Fibroblast of pulmonary artery (primary cell): ENCODE measurements around the gene HDAC4.

Experiments
- DNase-seq: peaks from one replicate; pipeline ENCODE4 v3.0.0-alpha.2; 2010; ENCODE audit warnings: low read depth
- H3K4me3 ChIP-seq: replicated peaks from 2 replicates; pipeline ENCODE4 v1.5.1; 2011; ENCODE audit warnings: low read depth, mild to moderate bottlenecking, control low read depth, low read length, moderate library complexity
- TF ChIP-seq, protein P1 (sequence below): IDR thresholded peaks from 2 replicates; pipeline ENCODE4 v1.5.1; 2011; ENCODE audit warnings: mild to moderate bottlenecking, control low read depth, low read length, inconsistent platforms; ENCODE audit errors: missing control alignments

HDAC4 gene

DNA sequence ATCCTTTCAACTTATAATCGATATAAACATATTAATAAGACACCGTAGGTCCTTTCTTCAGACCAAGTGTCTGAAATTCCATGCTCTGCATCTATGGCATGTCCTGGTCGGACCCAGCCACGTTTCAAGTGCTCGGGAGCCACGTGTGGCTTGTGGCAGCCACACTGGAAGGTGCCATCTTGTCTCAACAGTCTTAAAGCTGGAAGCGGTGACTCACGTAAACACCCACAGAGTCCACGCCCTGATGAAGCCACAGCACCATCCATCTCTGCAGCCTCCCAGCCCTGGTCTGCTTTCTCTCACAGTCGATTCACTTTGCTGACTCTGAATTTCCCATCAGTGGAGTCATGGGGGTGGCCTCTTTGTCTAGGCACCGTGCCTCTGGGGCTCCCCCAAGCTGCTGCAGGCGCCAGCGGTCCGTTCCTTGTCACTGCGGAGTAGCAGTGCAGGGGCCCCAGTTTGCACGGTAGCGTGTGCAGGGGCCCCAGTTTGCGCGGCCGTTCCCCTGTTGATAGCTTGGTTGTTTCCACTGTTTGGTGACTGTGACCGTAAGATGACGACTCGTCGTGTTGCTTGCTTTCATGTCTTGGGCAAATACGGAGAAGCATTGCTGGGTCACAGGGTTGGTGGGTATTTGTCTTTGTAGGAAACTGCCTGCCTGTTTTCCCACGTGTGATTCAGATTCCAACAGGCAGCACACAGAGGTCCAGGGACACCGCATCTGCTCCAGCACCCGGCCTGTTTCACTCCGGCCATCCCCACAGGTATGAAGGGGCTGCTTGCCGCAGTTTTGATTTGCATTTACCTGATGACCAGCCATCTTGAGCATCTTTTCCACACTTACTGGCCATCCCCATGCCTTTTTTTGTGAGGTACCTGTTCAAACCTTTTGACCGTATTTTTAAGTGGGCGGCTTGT, 240.3 kb downstream of the HDAC4 start:
- no peak overlapping the region for H3K4me3 ChIP-seq
- TF ChIP-seq, protein P1, sequence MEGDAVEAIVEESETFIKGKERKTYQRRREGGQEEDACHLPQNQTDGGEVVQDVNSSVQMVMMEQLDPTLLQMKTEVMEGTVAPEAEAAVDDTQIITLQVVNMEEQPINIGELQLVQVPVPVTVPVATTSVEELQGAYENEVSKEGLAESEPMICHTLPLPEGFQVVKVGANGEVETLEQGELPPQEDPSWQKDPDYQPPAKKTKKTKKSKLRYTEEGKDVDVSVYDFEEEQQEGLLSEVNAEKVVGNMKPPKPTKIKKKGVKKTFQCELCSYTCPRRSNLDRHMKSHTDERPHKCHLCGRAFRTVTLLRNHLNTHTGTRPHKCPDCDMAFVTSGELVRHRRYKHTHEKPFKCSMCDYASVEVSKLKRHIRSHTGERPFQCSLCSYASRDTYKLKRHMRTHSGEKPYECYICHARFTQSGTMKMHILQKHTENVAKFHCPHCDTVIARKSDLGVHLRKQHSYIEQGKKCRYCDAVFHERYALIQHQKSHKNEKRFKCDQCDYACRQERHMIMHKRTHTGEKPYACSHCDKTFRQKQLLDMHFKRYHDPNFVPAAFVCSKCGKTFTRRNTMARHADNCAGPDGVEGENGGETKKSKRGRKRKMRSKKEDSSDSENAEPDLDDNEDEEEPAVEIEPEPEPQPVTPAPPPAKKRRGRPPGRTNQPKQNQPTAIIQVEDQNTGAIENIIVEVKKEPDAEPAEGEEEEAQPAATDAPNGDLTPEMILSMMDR: no peak
- no peak for DNase-seq

DNA sequence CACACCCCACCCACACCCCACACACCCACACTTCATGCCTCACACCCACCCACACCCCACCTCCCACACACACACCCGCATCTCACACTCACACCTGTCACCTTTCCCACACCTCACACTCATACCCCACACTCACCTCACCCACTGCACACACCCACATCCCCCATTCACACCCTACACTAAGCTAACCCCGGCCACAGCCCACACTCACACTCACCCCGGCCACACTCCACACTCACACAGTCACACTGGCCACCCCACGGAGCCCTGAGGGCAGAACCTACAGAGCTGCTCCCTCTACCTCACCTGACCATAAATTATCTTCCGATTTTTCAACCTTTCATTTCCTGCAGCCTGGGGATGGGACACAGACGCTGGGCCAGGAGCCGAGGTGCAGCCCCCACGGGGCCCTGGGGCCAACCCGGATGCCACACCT, 241.3 kb downstream of the HDAC4 start:
- TF ChIP-seq, protein P1: no peak

DNA sequence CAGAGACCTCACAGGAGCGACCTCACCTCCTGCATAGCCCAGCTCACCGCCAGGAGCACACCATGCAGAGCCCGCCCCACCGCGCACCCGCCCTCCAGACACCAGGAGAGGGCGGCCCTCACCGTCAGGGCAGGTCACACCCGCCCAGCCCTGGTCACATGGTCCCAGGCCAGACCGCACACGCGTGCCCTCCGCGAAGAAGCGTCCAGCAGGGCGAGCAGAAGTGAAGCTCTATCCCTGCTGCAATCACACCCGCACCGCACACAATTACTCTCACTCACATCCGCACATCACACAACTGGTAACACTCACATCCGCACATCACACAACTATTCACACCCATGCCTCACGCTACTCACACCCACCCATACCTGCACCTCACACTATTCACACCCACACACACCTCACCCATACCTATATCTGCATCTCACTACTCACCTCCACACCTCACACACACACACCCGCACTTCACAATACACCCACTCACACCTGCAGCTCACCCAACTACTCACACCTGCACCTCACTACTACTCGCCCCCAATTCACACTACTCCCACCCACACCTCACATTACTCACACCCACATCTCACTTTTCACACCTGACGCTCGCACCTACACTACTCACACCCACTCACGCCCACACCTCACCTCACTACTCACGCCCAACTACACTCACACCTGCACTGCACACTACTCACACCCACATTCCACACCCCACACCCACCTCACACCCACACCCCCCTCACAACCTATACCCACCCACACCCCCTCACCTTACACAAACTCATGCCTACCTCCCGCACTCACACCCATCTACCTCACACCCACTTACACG, 242.0 kb downstream of the HDAC4 start:
- TF ChIP-seq, protein P1: no peak
- no peak for DNase-seq
- H3K4me3 ChIP-seq: no peak overlapping the region

More for the DNA sequence above, 241.3 kb downstream of the HDAC4 start:
- no peak for DNase-seq
- H3K4me3 ChIP-seq: no peak overlapping the region

GRCh38 chr2:239157771-239158170, 243.0 kb downstream of the HDAC4 start:
- TF ChIP-seq, protein P1: no peak
- H3K4me3 ChIP-seq: no peak overlapping the region
- no peak for DNase-seq

- no peak for DNase-seq
- TF ChIP-seq, protein P1: no peak
- no peak overlapping the region for H3K4me3 ChIP-seq
Observed at GRCh38 chr2:239157269-239157668, 243.6 kb downstream of the HDAC4 start.

DNA sequence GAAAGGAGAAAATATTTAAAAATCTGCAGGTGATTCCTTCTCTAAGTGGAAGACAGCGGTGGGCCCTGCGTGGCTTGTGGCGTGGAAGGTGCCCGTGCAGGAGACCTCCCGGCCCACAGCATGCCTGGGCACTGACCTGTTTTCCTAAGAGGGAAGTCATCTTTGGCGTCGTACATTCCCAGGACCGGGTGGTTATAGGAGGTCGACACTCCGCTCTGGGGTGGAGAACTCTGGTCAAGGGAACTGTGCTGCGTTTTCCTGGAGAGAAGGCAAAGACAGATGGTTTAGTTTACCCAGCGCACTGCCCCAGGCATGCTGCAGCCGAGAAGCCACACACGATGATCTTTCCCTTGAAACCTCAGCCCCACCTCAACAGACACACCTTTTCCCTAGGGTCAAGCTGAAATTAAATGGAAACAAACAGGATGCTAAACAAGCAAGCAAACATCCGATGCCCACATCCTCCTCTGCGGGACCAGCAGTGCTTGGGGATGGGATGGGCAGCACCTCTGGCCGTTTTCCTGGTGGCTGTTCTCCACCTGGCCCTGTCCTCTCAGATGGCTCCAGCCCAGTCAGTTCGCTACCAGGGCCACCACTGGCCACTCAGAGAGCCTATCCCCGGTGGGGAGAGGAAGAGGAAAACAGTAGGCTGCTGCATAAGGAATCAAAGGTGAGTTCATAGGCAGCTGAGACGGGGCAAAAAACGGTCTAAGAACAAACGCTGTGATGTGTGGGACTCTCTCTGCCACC, 244.1 kb downstream of the HDAC4 start:
- H3K4me3 ChIP-seq: no peak overlapping the region
- TF ChIP-seq, protein P1: no peak
- no peak for DNase-seq
